ENCODE data around the gene ROGDI. TPM values are rescaled to one million over a fixed set of nuclear protein-coding genes. Genes with fewer than 3 reads are reported as not detected.

The ROGDI gene
- total RNA-seq, 1 experiment from 2014 or later, result 36.4 TPM

DNA sequence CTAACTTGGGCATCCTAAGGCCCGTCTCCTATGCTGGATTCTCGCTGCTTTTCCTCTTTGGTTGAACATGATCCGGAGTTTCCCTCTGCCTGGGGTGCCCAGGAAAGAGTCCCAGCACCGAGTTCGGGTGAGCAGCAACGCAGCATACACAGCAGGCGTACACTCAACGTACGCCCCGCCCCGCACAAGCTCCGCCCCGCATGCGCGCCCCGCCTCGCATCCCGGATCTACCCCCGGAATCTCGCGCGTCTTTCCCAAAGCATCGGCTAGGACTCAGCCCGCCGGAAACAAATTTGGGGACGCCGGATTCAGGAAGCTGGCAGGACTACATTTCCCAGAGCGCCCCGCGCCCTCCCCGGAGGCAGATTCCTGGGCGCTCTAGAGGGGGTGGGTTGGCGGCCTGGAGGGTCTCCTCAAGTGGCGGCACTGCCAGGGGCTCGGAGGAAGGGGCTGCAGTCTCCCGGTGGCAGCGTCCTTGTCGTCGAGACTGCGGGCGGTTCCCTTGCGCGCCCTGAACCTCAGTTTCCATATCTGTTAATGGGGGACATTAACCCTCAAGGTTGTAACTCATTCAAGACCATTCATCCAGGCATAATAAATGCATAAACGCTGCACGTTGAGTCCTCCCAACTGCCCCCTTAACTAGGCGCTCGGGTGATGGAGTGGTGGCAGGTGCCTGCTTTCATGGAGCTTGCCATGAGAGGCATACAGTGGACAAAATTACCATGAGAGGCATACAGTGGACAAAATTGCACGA lies 33.7 kb downstream of the ROGDI start:
- Histone ChIP-seq H3K56ac (ENCODE audit: insufficient read length, low read depth, low read length) (no peak overlapping the region), H2BK12ac (ENCODE audit: insufficient read length, low read depth, low read length) (no peak overlapping the region), H2BK20ac (ENCODE audit: low read depth, low read length, poor library complexity, severe bottlenecking) (no peak overlapping the region), H2AFZ (ENCODE audit: low read length) (peak overlapping the region; percentile 85), H3K23ac (ENCODE audit: insufficient read length, low read depth, low read length) (no peak overlapping the region), H4K5ac (ENCODE audit: insufficient read length, low read depth, low read length) (no peak overlapping the region), H3K18ac (ENCODE audit: insufficient read length, low read depth, low read length) (peak overlapping the region; percentile 18), H2BK5ac (ENCODE audit: insufficient read length, low read length) (no peak overlapping the region), H3K79me1 (ENCODE audit: insufficient read depth, low read depth, low read length, poor library complexity, severe bottlenecking) (no peaks in the 10 kb centered on the region), H3K23me2 (ENCODE audit: insufficient read length, low read depth, low read length, poor library complexity, severe bottlenecking) (peaks cover 8% of the 10 kb centered on the region), H3K79me2 (ENCODE audit: insufficient read depth, low read length) (no peaks in the 10 kb centered on the region), H3K27ac (ENCODE audit: insufficient read length, low read depth, low read length) (no peak overlapping the region), H3K9me3 (ENCODE audit: control insufficient read depth, low read depth, low read length) (no peaks in the 10 kb centered on the region), H2BK120ac (ENCODE audit: low read depth, low read length, poor library complexity, severe bottlenecking) (no peak overlapping the region), H3T11ph (ENCODE audit: low read length) (no peak overlapping the region), H3K9ac (ENCODE audit: extremely low read depth, insufficient read length, low read length) (peak overlapping the region; percentile 76), H4K91ac (ENCODE audit: insufficient read length, low read depth, low read length) (no peak overlapping the region), H4K20me1 (ENCODE audit: control insufficient read depth, insufficient read depth, insufficient read length) (no peaks in the 10 kb centered on the region), H3K4me2 (ENCODE audit: insufficient read depth, insufficient read length, low read length) (peak overlapping the region; percentile 92), H3K27me3 (ENCODE audit: insufficient read depth, low read length) (no peaks in the 10 kb centered on the region), H3K4me1 (ENCODE audit: insufficient read depth, low read length) (no peaks in the 10 kb centered on the region), H2BK15ac (ENCODE audit: low read depth, low read length) (no peak overlapping the region), H3K14ac (ENCODE audit: insufficient read depth, low read length) (peak overlapping the region; percentile 6), H4K8ac (replicated peaks; ENCODE audit: insufficient read length, low read depth, low read length) (no peak overlapping the region), H3K4ac (ENCODE audit: low read depth, low read length) (no peak overlapping the region), H2AK5ac (ENCODE audit: insufficient read length, low read length) (no peak overlapping the region)
- DNase-seq, result peak; percentile 98
- TF ChIP-seq, protein P1, sequence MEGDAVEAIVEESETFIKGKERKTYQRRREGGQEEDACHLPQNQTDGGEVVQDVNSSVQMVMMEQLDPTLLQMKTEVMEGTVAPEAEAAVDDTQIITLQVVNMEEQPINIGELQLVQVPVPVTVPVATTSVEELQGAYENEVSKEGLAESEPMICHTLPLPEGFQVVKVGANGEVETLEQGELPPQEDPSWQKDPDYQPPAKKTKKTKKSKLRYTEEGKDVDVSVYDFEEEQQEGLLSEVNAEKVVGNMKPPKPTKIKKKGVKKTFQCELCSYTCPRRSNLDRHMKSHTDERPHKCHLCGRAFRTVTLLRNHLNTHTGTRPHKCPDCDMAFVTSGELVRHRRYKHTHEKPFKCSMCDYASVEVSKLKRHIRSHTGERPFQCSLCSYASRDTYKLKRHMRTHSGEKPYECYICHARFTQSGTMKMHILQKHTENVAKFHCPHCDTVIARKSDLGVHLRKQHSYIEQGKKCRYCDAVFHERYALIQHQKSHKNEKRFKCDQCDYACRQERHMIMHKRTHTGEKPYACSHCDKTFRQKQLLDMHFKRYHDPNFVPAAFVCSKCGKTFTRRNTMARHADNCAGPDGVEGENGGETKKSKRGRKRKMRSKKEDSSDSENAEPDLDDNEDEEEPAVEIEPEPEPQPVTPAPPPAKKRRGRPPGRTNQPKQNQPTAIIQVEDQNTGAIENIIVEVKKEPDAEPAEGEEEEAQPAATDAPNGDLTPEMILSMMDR (conservative IDR thresholded peaks at IDR 0.05), result no peak
- H3K27ac Mint-ChIP-seq, result peak overlapping the region; percentile 65 to 97 (median 93); a peak in 6 of 7 replicates
- no peaks in the 10 kb centered on the region for H3K27me3 Mint-ChIP-seq (ENCODE audit: low read depth)
- no CpG with 5 or more reads among the region's 48 CpGs for WGBS (ENCODE audit: extremely low coverage, insufficient read length, low lambda C conversion rate)
- peak overlapping the region; percentile 73 to 84 for H3K4me3 Mint-ChIP-seq
- peaks cover 0 to 12% (median 5%) of the 10 kb centered on the region in 3 experiments; a peak in 5 of 7 replicates for H3K36me3 Mint-ChIP-seq (ENCODE audit: insufficient read depth in 1 of 3, low read depth in 3 of 3)
- H3K4me1 Mint-ChIP-seq, result peaks cover 22 to 24% of the 10 kb centered on the region in 2 experiments
- no peaks in the 10 kb centered on the region for H3K9me3 Mint-ChIP-seq
